Tibial nerve (tissue), 4 donors: ENCODE results near the gene HIP1R. TPM values are rescaled to one million over a fixed set of nuclear protein-coding genes. Genes with fewer than 3 reads are reported as not detected.

Experiments used
- DNase-seq, 2 donors: peaks; one replicate each; pipeline ENCODE4 v3.0.0-alpha.2; 2019; ENCODE audit warnings: low spot score in 2 of 2
- H3K27ac ChIP-seq, 4 donors: fragments of 200-600 bp; sonication (generic) in 3 of 4; one replicate each; pipeline ENCODE4 v1.5.1; 2017 to 2019; ENCODE audit warnings: mild to moderate bottlenecking in 1 of 4
- H3K27me3 ChIP-seq, 2 donors: fragments of 200-600 bp; sonication (generic) in 1 of 2; one replicate each; pipeline versions ENCODE4 v1.5.1 to v1.6.0; 2017 to 2019
- H3K36me3 ChIP-seq, 3 donors: fragments of 200-600 bp; sonication (generic); one replicate each; pipeline ENCODE4 v1.5.1; 2018 to 2019
- H3K4me1 ChIP-seq, 4 donors: fragments of 200-600 bp; sonication (generic) in 3 of 4; one replicate each; pipeline ENCODE4 v1.5.1; 2017 to 2019
- H3K4me3 ChIP-seq, 4 donors: fragments of 200-600 bp; sonication (generic) in 3 of 4; one replicate each; pipeline ENCODE4 v1.5.1; 2017 to 2019; ENCODE audit warnings: mild to moderate bottlenecking in 1 of 4, moderate library complexity in 1 of 4
- H3K9me3 ChIP-seq, 4 donors: fragments of 200-600 bp; sonication (generic) in 3 of 4; one replicate each; pipeline ENCODE4 v1.5.1; 2017 to 2019
- EP300 ChIP-seq, 2 donors: sonication (generic); formaldehyde crosslinking; IDR thresholded peaks; one replicate each; pipeline ENCODE4 v1.6.1; 2017; ENCODE audit warnings: antibody characterized with exemption in 2 of 2, mild to moderate bottlenecking in 1 of 2
- POLR2A ChIP-seq, 2 donors: fragments of 450-650 bp; IDR thresholded peaks; one replicate each; pipeline ENCODE4 v1.6.1; 2017; ENCODE audit warnings: antibody characterized with exemption in 2 of 2, mild to moderate bottlenecking in 2 of 2, moderate library complexity in 2 of 2
- WGBS, 2 donors: methylation state at CpG; one replicate each; pipeline ENCODE4 v1.1.5; 2018; 5-methylcytosine and 5-hydroxymethylcytosine counted together
- total RNA-seq, 4 donors: library from RNA; depleted of rRNA; stranded (reverse); fragments of >200 nt; gene quantifications; one replicate each; pipeline ENCODE4 v1.1.0, GENCODE V29; 2016
- TF ChIP-seq, protein P1 (sequence below), 5 experiments: fragments of 200-600 bp in 3 of 5; fragments of 450-650 bp in 2 of 5; sonication (generic) in 3 of 5; IDR thresholded peaks; one replicate each; pipeline ENCODE4 v1.5.1; 2016 to 2019; ENCODE audit warnings: antibody characterized with exemption in 5 of 5, mild to moderate bottlenecking in 3 of 5, moderate library complexity in 2 of 5

The HIP1R gene
- total RNA-seq, 4 donors from 2014 or later = 10.3 to 22.5 (median 16.9) TPM

DNA sequence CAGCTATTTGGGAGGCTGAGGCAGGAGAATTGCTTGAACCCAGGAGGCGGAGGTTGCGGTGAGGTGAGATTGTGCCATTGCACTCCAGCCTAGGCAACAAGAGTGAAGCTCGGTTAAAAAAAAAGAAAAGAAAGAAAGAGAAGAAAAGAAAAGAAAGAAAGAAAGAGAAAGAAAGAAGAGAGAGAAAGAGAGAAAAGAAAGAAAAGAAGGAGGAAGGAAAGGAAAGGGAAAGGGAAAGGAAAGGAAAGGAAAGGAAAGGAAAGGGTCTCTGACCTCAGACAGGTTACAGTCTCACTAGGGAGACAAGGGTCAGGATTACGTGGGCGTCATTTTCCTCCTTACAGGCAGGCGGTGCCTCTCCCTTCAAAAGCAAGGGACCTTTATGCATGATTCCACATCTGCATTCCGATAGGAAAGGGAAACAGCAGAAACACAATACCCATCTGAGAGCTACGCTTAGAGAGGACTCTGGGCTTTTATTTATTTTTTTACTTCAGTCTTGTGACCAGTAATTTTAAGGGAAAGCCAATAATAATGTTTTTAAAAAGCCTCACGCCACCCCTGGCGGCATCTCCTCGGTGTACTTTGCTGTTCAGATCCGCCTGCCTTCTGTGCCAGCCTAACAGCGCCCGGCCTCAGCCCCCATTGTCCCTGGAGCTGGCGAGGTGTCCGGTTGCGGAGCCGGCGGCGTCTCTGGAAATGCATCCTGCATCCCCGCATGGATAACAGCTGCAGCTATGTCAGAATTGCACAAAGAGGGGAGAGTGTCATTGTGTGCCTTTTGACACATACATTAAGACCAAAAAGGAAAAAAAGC lies 945 bp upstream of the HIP1R start:
- peak overlapping the region in 3 of 4 donors; percentile 3 to 74 (median 36) for H3K27ac ChIP-seq
- H3K27me3 ChIP-seq = no peaks in the 10 kb centered on the region
- H3K4me3 ChIP-seq = peak overlapping the region; percentile 25 to 71 (median 46)
- peaks cover 0 to 23% (median 8%) of the 10 kb centered on the region in 4 donors for H3K4me1 ChIP-seq
- no peaks in the 10 kb centered on the region for H3K36me3 ChIP-seq
- no peak for TF ChIP-seq EP300 (IDR thresholded peaks at IDR 0.05)
- TF ChIP-seq, protein P1, sequence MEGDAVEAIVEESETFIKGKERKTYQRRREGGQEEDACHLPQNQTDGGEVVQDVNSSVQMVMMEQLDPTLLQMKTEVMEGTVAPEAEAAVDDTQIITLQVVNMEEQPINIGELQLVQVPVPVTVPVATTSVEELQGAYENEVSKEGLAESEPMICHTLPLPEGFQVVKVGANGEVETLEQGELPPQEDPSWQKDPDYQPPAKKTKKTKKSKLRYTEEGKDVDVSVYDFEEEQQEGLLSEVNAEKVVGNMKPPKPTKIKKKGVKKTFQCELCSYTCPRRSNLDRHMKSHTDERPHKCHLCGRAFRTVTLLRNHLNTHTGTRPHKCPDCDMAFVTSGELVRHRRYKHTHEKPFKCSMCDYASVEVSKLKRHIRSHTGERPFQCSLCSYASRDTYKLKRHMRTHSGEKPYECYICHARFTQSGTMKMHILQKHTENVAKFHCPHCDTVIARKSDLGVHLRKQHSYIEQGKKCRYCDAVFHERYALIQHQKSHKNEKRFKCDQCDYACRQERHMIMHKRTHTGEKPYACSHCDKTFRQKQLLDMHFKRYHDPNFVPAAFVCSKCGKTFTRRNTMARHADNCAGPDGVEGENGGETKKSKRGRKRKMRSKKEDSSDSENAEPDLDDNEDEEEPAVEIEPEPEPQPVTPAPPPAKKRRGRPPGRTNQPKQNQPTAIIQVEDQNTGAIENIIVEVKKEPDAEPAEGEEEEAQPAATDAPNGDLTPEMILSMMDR (IDR thresholded peaks at IDR 0.05) = no peak
- no peak for TF ChIP-seq POLR2A (IDR thresholded peaks at IDR 0.05)
- 15% methylated on average over 21 of the region's 21 CpGs for WGBS, 2 donors
- H3K9me3 ChIP-seq = no peaks in the 10 kb centered on the region
- DNase-seq = peak in 1 of 2 donors; percentile 33

DNA sequence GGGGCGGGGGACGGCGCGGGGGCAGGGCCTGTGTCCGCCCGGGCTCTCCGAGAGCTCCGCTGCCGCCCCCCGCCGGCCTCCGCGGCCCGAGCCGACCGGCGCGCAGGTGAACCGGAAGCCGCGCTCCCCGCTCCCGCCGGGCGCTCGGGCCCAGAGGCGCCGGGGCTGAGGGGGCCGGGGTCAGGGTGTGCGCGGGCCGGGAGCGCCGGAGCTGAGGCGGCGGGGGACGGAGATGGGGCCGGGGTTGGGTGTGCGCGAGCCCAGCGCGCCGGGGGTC lies 431 bp downstream of the HIP1R start:
- WGBS, 2 donors = 1% methylated on average over 15 to 17 of the region's 43 CpGs
- Histone ChIP-seq H3K27ac (peak overlapping the region in 3 of 4 donors; percentile 0 to 86 (median 74)), H3K4me3 (peak overlapping the region; percentile 39 to 71 (median 57)), H3K4me1 (peaks cover 0 to 23% (median 8%) of the 10 kb centered on the region in 4 donors), H3K9me3 (no peaks in the 10 kb centered on the region), H3K27me3 (no peaks in the 10 kb centered on the region), H3K36me3 (no peaks in the 10 kb centered on the region)
- TF ChIP-seq POLR2A (IDR thresholded peaks at IDR 0.05) (no peak), EP300 (IDR thresholded peaks at IDR 0.05) (no peak)
- TF ChIP-seq, protein P1 (IDR thresholded peaks at IDR 0.05) = no peak
- no peak for DNase-seq

DNA sequence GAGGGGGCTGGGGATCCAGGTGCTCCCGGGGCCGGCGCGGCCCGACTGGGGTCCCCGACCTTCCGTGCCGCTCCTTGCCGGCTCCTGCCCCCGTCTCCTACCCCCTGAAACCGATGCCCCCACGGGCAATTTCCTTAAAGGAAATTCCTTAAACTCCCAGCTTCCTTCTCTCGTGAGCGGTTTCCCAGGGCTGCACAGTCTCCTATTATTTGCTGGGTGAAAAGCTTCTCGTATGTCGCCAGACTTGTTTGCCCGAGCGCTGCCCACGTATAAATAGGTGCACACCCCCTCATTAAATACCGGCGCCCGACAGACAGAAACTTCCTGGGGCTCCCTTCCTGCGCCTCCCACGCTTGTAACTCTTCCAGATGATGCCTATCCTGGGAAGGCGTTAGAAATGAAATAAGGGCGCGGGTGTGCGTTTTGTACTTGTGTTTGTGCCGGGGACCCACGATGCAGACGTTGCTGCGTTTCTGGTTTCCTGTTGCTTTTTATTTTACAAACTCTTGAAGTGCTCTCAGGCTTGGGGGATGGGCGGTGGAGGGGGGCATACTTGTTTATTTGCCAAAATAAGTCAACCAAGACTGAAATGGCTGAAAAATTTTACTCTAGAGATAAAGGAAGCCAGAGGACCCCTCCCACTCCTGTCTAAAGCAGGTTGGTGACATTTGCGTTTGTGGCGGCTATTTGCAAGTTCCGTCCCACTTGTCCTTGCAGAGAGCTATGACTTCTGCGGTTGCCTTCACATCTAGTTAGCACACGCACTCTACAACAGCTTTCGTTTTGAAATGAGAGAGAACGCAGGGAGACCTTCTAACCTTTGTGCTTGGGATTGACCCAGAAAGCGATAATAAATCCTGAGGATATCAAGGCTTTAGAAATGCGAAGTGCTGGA lies 1.0 kb downstream of the HIP1R start:
- peak overlapping the region; percentile 39 to 71 (median 57) for H3K4me3 ChIP-seq
- no peaks in the 10 kb centered on the region for H3K9me3 ChIP-seq
- DNase-seq = no peak
- TF ChIP-seq POLR2A (IDR thresholded peaks at IDR 0.05) = no peak
- no peak for TF ChIP-seq EP300 (IDR thresholded peaks at IDR 0.05)
- TF ChIP-seq, protein P1 (IDR thresholded peaks at IDR 0.05) = no peak
- no peaks in the 10 kb centered on the region for H3K36me3 ChIP-seq
- peaks cover 0 to 23% (median 8%) of the 10 kb centered on the region in 4 donors for H3K4me1 ChIP-seq
- H3K27me3 ChIP-seq = no peaks in the 10 kb centered on the region
- WGBS, 2 donors = 2 to 3% methylated on average over 38 to 42 of the region's 42 CpGs
- H3K27ac ChIP-seq = peak overlapping the region in 3 of 4 donors; percentile 0 to 86 (median 74)

DNA sequence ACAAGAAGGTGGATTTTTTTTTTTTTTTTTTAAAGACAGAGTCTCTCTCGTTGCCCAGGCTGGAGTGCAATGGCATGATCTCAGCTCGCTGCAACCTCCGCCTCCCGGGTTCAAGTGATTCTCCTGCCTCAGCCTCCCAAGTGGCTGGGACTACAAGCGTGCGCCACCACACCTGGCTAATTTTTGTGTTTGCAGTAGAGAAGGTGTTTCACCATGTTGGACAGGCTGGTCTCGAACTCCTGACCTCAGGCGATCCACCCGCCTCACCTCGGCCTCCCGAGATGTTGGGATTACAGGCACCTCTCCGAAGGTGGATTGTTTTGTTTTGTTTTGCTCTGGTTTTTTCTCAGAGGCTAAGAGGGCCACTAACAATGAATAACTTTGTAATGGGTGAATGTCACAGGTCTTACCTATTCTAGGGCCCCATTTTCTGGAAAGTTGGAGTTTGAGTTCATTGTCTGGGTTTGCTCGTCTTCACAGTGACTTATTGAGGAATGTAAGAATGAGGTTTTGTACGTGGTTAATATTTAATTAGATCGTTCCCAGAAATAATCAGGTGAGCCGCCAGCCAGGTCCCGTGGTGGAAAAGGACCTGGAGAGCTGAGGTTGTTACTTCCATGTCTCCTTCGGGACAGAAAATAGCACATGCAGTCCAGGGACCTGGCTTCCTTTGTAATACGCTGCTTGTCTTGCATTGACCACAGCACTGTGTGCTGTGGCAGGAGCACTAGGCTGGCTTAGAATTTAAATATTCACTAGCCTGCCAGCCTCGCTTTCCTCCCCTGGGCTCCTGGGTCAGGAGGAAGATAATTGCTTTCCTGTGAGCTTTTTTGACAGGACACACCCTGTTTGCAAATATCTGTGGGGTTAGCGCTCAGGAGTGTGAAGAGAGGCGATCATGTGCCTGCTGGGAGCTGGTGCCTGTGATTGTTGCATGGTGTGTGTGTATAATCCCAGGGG lies 2.3 kb downstream of the HIP1R start:
- Histone ChIP-seq H3K4me1 (peaks cover 0 to 35% (median 8%) of the 10 kb centered on the region in 4 donors), H3K27ac (no peak overlapping the region), H3K36me3 (no peaks in the 10 kb centered on the region), H3K4me3 (no peak overlapping the region), H3K27me3 (no peaks in the 10 kb centered on the region), H3K9me3 (no peaks in the 10 kb centered on the region)
- TF ChIP-seq EP300 (IDR thresholded peaks at IDR 0.05) (no peak), POLR2A (IDR thresholded peaks at IDR 0.05) (no peak)
- TF ChIP-seq, protein P1 (IDR thresholded peaks at IDR 0.05) = no peak
- no peak for DNase-seq
- 89 to 93% methylated on average over 22 of the region's 22 CpGs for WGBS, 2 donors
